GOT3 (cell line): ENCODE measurements around the gene KRTAP10-2.
"Not testable (repeated sequence)": the region's sequence is repeated elsewhere in the genome, so short reads cannot be mapped to it uniquely, and the experiment has no call there.

Experiments used
- DNase-seq: peaks from one replicate; lab custom pipeline; 2025; ENCODE audit warnings: mixed read lengths; lab: John Stamatoyannopoulos, UW

KRTAP10-2 gene

GRCh38 chr21:44567481-44568171 lies 16.3 kb upstream of the KRTAP10-2 start:
- no peak for DNase-seq

DNA sequence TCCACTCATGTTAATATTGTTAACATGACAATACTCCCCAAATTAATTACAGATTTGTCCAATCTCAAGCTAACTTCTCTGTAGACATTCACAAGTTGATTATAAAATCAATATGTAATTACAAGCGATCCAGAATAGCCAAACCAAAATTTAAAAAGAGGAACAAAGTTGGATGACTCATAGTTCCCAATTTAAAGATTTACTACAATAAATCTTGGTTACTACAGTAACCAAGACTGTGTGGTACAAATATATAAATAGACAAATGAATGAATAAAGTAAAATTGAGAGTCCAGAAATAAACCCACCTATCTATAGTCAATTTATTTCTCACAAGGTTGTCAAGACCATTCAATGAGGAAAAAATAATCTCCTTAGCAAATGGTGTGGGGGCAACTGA lies 15.1 kb upstream of the KRTAP10-2 start:
- DNase-seq: no peak

- no peak for DNase-seq
Measured at GRCh38 chr21:44564886-44565598, 13.7 kb upstream of the KRTAP10-2 start.

GRCh38 chr21:44564099-44564498 lies 12.8 kb upstream of the KRTAP10-2 start:
- no peak for DNase-seq

GRCh38 chr21:44558695-44559094 lies 7.4 kb upstream of the KRTAP10-2 start, which contains the start of gene KRTAP10-3:
TSS of gene KRTAP10-3 (minus strand) at chr21:44558795. CDS start at chr21:44558715, 80 bp downstream.
- no peak for DNase-seq

DNA sequence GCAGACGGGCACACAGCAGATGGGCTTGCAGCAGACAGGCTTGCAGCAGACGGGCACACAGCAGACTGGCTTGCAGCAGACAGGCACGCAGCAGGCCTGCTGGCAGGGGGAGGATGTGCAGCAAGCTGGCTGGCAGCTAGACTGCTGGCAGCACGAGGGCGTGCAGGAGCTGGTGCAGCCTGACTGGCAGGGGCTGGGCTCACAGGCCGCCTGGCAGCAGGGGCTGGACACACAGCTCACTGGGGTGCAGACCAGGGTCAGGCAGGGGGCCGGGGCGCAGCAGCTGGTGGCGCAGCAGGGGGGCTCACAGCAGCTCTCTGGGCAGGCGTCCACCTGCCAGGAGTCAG lies 7.0 kb upstream of the KRTAP10-2 start:
- DNase-seq: not testable (repeated sequence)

DNA sequence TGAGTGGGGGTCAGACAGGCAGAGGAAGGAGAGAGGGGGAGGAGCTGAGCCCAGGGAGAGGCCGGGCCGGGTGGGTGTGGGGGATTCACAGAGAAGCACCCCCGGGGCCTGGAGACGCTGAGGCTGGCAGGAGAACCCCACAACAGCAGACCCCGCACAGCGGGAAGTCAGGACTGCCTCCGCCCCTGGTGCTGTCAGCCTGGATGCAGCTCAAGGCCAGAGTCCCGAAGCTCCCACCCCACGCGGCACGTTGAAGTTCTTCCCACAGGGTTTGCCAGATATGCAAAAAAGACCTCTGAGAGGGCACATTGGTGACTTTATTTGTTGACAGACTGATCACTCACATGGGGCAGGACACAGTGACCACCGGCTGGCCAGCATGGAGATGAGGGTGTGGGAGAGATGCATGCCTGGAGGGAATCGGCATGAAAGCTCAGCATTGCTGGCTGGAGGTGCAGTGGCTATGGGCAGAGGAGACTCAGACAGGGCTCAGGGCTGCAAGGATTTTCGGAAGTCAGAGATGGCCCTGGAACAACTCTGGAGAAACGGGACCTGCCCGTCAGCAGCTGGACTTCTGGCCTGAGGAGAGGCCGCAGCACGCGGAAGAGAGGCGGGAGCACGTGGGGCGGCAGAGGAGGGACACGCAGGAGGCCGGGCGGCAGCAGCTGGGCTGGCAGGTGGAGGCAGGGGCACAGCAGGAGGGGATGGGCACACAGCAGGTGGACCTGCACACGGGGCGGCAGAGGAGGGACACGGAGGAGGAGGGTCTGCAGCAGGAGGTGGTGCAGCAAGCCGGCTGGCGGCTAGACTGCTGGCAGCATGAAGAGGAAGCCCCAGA lies 6.4 kb upstream of the KRTAP10-2 start:
- no peak for DNase-seq

- DNase-seq: no peak
Measured at GRCh38 chr21:44556879-44557278, 5.6 kb upstream of the KRTAP10-2 start.

GRCh38 chr21:44555200-44555875 lies 4.0 kb upstream of the KRTAP10-2 start:
- DNase-seq: no peak

- no peak for DNase-seq
Measured at GRCh38 chr21:44552681-44553080, 1.4 kb upstream of the KRTAP10-2 start.

DNA sequence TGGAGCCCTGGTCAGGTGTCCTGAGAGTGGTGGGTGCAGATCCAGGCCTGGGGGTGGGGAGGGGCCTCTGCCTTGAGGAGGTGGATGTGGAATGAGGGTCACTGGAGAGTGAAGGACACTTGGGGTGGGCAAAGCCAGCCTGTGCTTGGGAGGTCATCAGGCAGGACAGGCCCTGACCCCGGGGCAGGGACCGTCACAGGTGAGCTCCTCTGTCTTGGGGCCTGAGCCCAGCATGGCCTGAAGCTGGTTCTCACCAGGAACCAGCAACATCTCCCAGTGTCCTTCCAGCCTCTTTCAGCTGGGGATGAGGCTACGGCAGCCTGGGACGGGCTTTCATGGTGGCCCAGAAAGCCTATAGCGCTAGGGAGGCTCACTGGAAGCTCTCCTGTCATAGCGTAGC lies 831 bp upstream of the KRTAP10-2 start:
- DNase-seq: no peak

DNA sequence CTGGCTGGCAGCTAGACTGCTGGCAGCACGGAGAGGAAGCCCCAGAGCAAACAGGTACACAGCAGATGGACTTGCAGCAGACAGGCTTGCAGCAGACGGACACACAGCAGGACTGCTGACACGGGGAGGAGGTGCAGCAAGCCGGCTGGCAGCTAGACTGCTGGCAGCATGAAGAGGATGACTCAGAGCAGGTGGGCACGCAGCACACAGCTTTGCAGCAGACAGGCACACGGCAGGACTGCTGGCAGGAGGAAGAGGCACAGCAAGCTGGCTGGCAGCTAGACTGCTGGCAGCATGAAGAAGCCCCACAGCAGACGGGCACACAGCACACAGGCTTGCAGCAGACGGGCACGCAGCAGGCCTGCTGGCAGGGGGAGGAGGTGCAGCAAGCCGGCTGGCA lies 498 bp downstream of the KRTAP10-2 start:
- no peak for DNase-seq

DNA sequence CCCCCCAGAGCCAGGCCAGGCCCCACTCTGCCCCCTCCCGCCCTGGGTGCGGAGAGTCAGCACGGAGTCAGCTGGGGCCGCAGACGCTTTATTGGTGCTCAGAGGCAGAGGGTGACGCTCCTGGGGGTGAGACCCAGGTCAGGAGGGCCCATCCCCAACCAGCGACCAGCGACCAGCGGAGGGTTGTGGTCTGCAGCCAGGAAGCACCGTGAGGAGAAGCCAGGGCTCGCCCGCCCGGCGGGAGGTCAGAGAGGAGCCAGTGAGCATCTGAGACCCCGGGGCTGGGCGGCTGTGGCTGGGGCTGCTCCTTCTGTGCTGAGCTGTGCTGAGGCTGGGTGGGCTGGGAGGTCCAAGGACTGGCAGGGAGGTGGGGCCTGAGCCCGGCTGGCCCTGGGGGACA lies 1.0 kb downstream of the KRTAP10-2 start:
- DNase-seq: not testable (repeated sequence)

- no peak for DNase-seq
Measured at GRCh38 chr21:44549525-44550211, 1.6 kb downstream of the KRTAP10-2 start.

- DNase-seq: no peak
Measured at GRCh38 chr21:44548922-44549321, 2.4 kb downstream of the KRTAP10-2 start.

DNA sequence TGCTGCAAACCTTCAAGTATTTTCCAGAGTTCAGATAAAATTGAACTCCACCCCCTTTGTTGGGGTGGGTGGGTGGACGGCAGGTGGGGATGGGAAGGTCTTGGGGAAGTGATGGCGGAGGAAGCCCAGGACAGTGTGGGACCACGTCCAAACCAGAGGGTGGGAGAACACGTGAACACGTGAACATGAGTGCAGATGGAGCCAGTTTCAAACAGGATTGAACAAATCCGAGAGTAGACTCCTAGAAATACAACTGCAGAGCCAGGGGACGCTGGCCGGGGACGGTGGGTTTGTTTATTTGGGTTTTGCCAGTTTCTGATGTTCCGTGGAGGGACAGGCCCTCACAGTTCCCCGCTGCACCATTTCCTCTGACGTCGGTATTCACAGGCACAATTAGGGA lies 2.9 kb downstream of the KRTAP10-2 start:
- DNase-seq: no peak

DNA sequence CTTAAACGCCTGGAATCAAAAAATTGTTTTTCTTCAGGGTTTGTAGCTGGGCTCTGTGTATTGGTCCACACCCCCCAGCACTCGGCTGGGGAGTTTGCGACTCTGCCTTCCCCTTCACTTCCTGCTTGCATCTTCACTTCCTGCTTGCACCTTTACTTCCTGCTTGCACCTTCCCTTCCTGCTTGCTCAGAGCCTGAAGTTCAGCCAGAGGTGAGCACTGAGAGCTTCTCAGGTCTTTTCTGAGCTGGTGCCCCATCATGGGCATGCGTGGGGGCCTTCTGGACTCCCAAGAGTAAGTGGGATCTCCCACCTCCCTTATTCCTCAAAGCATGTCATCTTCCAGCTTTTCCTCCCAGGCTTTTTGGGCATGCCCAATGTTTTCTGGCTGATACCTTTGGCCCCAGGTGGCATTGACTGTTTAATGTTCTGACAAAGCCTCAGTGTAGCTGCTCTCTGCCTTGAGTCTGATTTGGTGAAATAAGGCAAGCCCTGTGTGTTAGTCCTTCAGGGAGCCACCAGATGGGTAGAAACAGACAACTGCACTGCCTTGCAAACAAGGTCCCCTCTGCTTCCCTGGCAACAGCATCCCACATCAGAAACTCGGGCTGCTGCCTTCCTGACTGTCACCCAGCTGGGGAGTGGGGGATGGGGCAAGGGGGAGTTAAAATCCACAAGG lies 3.5 kb downstream of the KRTAP10-2 start:
- DNase-seq: no peak

GRCh38 chr21:44544566-44544965 lies 6.7 kb downstream of the KRTAP10-2 start:
- no peak for DNase-seq

DNA sequence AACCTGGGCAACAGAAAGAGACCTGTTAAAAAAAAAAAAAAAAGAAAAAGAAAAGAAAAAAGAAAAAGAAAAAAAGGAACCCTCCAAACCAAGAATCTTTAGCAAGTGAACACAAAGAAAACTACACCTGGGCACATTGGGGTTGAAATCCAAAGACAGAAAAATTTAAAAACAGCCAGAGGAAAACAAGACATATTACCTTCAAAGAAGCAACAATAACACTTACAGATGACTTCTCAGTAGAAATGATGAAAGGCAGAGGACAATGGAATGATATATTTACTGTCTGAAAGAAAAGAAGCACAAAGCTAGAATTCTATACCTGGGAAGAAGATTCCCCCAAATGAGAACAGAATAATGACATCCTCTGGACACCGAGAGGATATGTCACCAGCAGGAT lies 8.6 kb downstream of the KRTAP10-2 start:
- DNase-seq: no peak

- DNase-seq: no peak
Measured at GRCh38 chr21:44540741-44541288, 10.5 kb downstream of the KRTAP10-2 start.
